NCI-H1092 (cell line): ENCODE data around the gene NUDT14.

Experiments used
- DNase-seq: peaks from one replicate; lab custom pipeline; 2025; lab: John Stamatoyannopoulos, UW

The NUDT14 gene

GRCh38 chr14:105135700-105136395 is 45.3 kb downstream of the NUDT14 start:
- no peak for DNase-seq

- no peak for DNase-seq
These were observed 48.0 kb downstream of the NUDT14 start for GRCh38 chr14:105132921-105133654.

- DNase-seq: no peak
These were observed 49.9 kb downstream of the NUDT14 start for GRCh38 chr14:105131241-105131640.

- no peak for DNase-seq
These were observed 53.1 kb downstream of the NUDT14 start for GRCh38 chr14:105128059-105128458.

- no peak for DNase-seq
These were observed 54.2 kb downstream of the NUDT14 start for GRCh38 chr14:105126981-105127329.

- DNase-seq: no peak
These were observed 54.8 kb downstream of the NUDT14 start for GRCh38 chr14:105126126-105126980.

- no peak for DNase-seq
These were observed 56.3 kb downstream of the NUDT14 start for GRCh38 chr14:105124823-105125222.

- no peak for DNase-seq
These were observed 56.9 kb downstream of the NUDT14 start for GRCh38 chr14:105123981-105124765.

GRCh38 chr14:105123064-105123665 is 57.9 kb downstream of the NUDT14 start:
- no peak for DNase-seq
